Measurements from ENCODE around the gene IFITM10.

The IFITM10 gene

DNA sequence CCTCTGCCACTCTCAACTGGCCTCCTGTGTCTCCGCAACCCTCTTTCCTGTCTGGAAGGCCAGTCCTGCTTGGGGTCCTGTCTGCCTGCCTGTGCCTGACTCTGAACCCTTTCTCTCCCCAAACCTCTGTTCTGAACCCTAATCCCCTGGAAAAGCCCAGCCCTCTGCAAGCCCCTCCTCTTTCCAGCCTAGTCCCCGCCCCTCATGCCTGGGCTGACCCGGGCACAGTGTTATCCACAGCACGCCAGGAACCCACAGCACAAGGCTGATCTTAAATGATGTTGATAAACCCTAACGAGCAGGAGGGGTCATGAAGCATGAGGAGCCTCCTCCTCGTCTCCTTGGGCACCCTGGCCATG, at the start of gene IFITM10:
IFITM10 (minus strand) TSS at position 115 of the 359 bp plus-strand sequence. CDS start 153 bp downstream, outside the sequence.
- Mint-ChIP-seq H3K4me3 (peak within 1 kb of the TSS; percentile 38), H3K27ac (no peak within 1 kb of the TSS), H3K27me3 (peaks cover 25% of the 10 kb centered on the region)

DNA sequence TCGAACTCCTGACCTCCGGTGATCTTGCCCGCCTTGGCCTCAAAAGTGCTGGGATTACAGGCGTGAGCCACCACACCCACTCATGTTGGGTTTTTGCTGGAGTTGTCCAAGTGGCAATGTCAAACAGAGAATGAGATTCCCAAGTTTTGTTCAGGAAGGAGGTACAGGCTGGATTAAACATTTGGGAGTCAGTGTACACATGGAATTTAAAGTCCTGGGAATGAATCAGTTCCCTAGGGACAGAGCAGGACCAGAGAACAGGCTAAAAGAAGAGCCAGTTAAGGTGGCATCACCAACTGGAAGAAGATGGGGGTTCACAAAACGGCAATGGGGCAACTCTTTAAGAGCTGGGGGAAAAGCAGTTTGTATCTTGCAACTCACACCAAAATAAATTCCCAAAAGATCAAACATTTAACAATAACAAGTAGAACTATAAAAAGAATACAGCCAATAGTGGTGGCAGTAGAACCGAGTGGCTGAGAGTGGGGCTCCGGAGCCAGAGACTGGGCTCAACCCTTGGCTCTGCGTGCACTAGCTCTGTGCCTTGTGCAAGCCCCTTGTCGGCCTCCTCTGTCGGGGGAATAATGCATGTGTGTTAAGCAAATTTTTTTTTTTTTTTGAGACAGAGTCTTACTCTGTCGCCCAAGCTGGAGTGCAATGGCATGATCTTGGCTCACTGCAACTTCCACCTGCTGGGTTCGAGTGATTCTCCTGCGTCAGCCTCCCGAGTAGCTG, 47.2 kb upstream of the IFITM10 start:
- H3K27me3 Mint-ChIP-seq, result peaks cover 20% of the 10 kb centered on the region
- no peaks in the 10 kb centered on the region for H3K36me3 Mint-ChIP-seq (ENCODE audit: low read depth)

More for the DNA sequence above, at the start of gene IFITM10:
- DNase-seq, result no peak
- peaks cover 15% of the 10 kb centered on the region for H3K36me3 Mint-ChIP-seq (ENCODE audit: low read depth)
- peaks cover 25% of the 10 kb centered on the region for H3K4me1 Mint-ChIP-seq (ENCODE audit: low read depth)
- H3K9me3 Mint-ChIP-seq, result peaks cover 7% of the 10 kb centered on the region

DNA sequence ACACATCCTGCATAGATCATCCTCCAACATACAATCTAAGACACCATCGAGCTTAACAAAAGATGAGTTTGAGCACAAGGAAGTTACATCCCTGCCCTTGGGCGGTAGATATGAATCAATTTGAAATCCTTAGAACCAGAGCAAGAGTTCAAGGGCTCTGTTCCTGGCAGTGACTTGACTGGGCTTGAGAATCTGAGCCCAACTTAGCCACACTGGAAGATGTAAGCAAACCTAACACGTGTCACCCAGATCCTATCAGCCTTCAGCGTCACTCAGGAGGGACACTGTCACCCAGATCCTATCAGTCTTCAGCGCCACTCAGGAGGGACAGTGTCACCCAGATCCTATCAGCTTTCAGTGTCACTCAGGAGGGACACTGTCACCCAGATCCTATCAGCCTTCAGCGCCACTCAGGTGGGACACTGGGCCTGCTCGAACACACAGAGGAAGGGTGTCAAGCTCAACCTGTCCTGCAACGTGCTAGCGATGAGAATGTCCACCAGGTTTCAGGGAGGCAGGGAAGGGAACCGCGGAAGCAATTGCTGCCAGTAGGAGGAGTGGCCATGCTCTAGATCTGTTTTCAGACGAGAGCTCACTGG, 46.1 kb upstream of the IFITM10 start:
- H3K4me1 Mint-ChIP-seq (ENCODE audit: low read depth), result peaks cover 7% of the 10 kb centered on the region
- DNase-seq, result no peak
- H3K27ac Mint-ChIP-seq, result no peak overlapping the region
- H3K9me3 Mint-ChIP-seq, result peaks cover 3% of the 10 kb centered on the region
- H3K27me3 Mint-ChIP-seq, result peaks cover 19% of the 10 kb centered on the region
- no peaks in the 10 kb centered on the region for H3K36me3 Mint-ChIP-seq (ENCODE audit: low read depth)
- H3K4me3 Mint-ChIP-seq, result no peak overlapping the region

More for the DNA sequence above, 47.2 kb upstream of the IFITM10 start:
- DNase-seq, result no peak
- Mint-ChIP-seq H3K4me3 (no peak overlapping the region), H3K27ac (no peak overlapping the region), H3K9me3 (peaks cover under 1% of the 10 kb centered on the region), H3K4me1 (ENCODE audit: low read depth) (peaks cover 5% of the 10 kb centered on the region)

DNA sequence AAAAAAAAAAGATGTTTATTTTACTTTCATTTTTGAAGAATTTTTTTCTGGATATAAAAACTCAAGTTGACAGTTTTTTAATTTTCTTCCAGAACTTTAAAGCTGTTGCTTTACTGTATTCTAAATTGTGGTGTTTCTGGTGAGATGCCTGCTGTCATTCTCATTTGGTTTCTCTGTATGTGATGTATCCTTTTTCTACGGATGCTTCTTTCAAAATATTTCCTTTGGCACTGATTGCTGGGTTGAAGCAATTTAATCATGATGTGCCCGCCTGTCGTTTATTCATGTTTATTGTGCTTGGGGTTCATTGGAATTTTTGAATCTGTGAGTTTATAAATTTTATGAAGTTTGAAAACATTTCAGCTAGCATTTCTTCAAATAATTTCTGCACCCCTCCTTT, 42.7 kb upstream of the IFITM10 start:
- peaks cover 7% of the 10 kb centered on the region for H3K4me1 Mint-ChIP-seq (ENCODE audit: low read depth)
- H3K27ac Mint-ChIP-seq, result no peak overlapping the region
- no peak overlapping the region for H3K4me3 Mint-ChIP-seq
- H3K27me3 Mint-ChIP-seq, result peaks cover 7% of the 10 kb centered on the region
- DNase-seq, result no peak
- H3K9me3 Mint-ChIP-seq, result peaks cover 3% of the 10 kb centered on the region
- H3K36me3 Mint-ChIP-seq (ENCODE audit: low read depth), result no peaks in the 10 kb centered on the region

DNA sequence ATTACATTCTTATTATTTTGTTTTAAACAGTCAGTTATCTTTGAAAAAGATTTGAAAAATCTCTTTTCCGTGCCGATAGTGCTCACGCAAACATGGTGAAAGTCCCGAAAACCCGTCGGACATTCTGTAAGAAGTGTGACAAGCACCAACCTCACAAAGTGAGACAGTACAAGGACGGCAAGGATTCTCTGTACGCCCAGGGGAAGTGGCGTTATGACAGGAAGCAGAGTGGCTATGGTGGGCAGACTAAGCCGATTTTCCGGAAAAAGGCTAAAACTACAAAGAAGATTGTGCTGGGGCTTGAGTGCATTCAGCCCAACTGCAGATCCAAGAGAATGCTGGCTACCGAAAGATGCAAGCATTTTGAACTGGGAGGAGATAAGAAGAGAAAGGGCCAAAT, 42.1 kb upstream of the IFITM10 start:
- peaks cover 7% of the 10 kb centered on the region for H3K27me3 Mint-ChIP-seq
- DNase-seq, result no peak
- no peaks in the 10 kb centered on the region for H3K36me3 Mint-ChIP-seq (ENCODE audit: low read depth)
- peaks cover 7% of the 10 kb centered on the region for H3K4me1 Mint-ChIP-seq (ENCODE audit: low read depth)
- peaks cover 3% of the 10 kb centered on the region for H3K9me3 Mint-ChIP-seq
- peak overlapping the region; percentile 56 for H3K4me3 Mint-ChIP-seq
- peak overlapping the region; percentile 86 for H3K27ac Mint-ChIP-seq

DNA sequence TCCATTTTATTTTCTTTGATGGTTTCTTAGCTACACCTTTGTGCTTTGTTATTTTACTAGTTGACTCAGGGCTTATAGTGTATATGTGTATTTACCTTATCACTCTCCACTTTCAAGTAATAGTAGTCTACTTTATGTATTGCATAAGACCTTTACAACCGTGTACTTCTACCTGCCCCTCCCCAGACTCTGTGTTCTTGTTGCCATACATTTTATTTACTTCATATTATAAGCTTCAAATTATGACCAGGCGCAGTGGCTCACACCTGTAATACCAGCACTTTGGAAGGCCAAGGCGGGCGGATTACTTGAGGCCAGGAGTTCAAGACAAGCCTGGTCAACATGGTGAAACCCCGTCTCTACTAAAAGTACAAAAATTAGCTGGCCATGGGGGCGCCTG, 41.5 kb upstream of the IFITM10 start:
- H3K27ac Mint-ChIP-seq, result no peak overlapping the region
- peaks cover 3% of the 10 kb centered on the region for H3K9me3 Mint-ChIP-seq
- no peak overlapping the region for H3K4me3 Mint-ChIP-seq
- no peaks in the 10 kb centered on the region for H3K36me3 Mint-ChIP-seq (ENCODE audit: low read depth)
- H3K27me3 Mint-ChIP-seq, result peaks cover 7% of the 10 kb centered on the region
- no peak for DNase-seq
- peaks cover 7% of the 10 kb centered on the region for H3K4me1 Mint-ChIP-seq (ENCODE audit: low read depth)

DNA sequence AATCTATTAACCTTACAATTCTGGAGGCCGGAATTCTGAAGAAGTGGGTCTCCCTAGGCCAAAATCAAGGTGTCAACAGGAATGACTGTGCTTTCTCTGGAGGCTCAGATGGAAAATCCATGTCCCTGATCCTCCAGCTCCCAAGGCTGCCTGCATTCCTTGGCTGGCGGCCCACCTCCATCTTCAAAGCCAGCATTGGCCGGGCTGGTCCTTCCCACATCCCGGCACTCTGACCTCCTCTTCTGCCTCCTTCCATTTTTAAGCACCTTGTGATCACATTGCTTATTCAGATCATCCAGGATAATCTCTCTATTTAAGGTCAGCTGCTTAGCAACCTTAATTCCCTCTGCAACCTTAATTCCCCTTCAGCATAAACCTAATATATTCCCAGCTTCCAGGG, 36.1 kb upstream of the IFITM10 start:
- Mint-ChIP-seq H3K4me3 (no peak overlapping the region), H3K27ac (no peak overlapping the region), H3K27me3 (no peaks in the 10 kb centered on the region), H3K9me3 (no peaks in the 10 kb centered on the region), H3K4me1 (ENCODE audit: low read depth) (no peaks in the 10 kb centered on the region), H3K36me3 (ENCODE audit: low read depth) (no peaks in the 10 kb centered on the region)
- no peak for DNase-seq

DNA sequence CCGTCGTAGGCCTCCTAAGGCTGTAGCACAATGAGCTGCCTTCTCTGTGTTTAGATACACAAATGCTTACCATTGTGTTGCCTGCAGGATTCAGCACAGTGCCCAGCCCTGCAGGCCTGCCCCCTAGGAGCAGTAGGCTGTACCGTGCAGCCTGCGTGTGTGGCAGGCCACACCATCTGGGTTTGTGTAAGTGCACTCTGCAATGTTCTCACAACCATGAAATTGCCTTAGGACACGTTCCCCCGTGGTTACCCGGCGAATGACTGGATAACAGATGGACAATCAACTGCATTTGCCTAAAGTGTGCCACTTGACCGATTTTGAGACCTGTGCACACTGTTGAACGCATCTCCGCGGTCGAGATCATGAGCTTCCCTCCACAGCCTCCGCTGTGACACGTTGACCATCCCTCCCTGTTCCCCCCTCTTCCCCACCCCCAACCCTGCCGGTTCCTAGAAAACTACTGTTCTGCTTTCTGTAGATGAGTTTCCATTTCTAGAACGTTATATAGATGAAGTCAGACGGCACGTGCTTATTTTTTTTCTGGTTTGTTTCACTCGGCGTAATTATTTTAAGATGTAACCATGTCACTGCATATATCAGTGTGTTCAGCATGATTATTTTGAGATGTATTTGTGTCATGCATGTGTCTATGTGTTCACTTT, 35.5 kb upstream of the IFITM10 start:
- Mint-ChIP-seq H3K27me3 (no peaks in the 10 kb centered on the region), H3K4me1 (ENCODE audit: low read depth) (no peaks in the 10 kb centered on the region), H3K4me3 (no peak overlapping the region), H3K9me3 (no peaks in the 10 kb centered on the region), H3K27ac (no peak overlapping the region), H3K36me3 (ENCODE audit: low read depth) (no peaks in the 10 kb centered on the region)
- DNase-seq, result no peak

DNA sequence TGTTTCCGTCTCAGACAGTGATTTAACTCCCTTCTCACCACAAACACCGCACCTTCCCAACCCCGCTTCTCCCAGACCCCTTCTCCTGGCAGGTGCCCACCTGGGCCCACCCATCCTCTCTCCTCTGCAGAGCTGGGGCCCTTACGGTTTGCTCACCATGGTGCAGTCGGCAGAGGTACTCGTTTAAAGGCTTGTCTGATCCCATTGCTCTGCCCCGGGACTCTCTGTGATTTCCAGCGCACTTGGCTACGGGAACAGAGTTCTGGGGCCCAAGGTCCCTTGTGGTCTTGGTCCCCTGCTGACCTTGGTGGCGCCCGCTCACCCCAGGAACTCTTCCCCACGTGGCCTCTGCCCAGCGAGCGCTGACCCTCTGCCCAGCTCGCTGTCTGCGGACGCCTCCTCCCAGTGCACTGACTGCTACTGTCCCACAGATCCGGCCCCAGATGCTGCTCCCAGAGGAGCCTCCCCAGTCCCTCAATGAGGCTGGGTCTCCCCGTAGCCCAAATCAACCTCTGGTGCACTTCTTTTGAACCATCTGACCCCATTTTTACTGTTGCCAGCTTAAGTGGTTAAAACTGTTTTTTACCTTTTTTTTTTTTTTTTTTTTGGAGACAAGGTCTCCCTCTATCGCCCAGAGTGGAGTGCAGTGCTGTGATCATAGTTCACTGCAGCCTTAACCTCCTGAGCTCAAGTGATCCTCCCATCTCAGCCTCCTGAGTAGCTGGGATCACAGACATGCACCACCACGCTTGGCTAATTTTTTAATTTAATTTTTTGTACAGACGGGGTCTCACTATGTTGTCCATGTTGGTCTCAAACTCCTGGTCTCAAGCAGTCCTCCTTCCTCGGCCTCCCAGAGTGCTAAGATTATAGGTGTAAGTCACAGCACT, 34.6 kb upstream of the IFITM10 start:
- H3K36me3 Mint-ChIP-seq (ENCODE audit: low read depth), result no peaks in the 10 kb centered on the region
- H3K4me3 Mint-ChIP-seq, result no peak overlapping the region
- H3K27ac Mint-ChIP-seq, result no peak overlapping the region
- no peak for DNase-seq
- no peaks in the 10 kb centered on the region for H3K9me3 Mint-ChIP-seq
- no peaks in the 10 kb centered on the region for H3K4me1 Mint-ChIP-seq (ENCODE audit: low read depth)
- no peaks in the 10 kb centered on the region for H3K27me3 Mint-ChIP-seq

DNA sequence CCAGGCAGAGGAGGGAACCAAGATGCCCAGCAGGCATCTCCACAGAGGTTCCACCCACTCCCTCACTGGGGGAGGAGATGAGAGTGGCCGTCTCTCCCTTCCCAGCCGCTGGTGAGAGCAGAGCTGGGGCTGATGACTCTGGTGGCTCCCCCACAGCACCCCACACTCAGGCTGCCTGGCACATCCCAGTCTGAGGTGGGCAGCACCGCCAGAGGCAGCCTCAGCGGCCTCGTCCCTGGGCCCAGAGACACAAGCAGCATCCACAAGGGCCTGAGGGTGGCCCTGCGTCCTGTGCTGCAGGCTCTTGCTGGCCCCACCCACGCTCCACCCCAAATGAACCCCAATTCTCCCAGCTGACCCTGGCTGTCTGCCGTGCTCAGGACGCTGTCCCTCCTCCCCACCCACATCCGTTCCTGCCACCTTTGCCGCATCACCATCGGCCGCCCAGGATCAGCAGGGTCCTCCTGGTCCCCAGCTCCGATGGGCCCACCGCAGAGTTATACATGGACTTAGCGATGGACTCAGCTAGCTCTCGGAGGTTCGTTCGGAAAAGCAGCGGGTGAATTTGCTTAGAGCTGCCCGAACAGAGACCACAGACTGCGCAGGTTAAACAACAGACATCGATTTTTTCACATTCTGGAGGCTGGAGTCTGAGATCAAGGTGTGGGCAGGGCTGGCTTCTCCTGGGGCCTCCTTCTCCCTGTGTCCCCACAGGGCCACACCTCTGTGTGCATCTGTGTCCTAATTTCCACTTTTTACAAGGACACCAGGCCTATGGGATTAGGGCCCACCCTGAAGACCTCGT, 33.5 kb upstream of the IFITM10 start:
- no peak for DNase-seq
- no peak overlapping the region for H3K27ac Mint-ChIP-seq
- no peaks in the 10 kb centered on the region for H3K4me1 Mint-ChIP-seq (ENCODE audit: low read depth)
- H3K36me3 Mint-ChIP-seq (ENCODE audit: low read depth), result no peaks in the 10 kb centered on the region
- no peaks in the 10 kb centered on the region for H3K9me3 Mint-ChIP-seq
- no peaks in the 10 kb centered on the region for H3K27me3 Mint-ChIP-seq
- no peak overlapping the region for H3K4me3 Mint-ChIP-seq

DNA sequence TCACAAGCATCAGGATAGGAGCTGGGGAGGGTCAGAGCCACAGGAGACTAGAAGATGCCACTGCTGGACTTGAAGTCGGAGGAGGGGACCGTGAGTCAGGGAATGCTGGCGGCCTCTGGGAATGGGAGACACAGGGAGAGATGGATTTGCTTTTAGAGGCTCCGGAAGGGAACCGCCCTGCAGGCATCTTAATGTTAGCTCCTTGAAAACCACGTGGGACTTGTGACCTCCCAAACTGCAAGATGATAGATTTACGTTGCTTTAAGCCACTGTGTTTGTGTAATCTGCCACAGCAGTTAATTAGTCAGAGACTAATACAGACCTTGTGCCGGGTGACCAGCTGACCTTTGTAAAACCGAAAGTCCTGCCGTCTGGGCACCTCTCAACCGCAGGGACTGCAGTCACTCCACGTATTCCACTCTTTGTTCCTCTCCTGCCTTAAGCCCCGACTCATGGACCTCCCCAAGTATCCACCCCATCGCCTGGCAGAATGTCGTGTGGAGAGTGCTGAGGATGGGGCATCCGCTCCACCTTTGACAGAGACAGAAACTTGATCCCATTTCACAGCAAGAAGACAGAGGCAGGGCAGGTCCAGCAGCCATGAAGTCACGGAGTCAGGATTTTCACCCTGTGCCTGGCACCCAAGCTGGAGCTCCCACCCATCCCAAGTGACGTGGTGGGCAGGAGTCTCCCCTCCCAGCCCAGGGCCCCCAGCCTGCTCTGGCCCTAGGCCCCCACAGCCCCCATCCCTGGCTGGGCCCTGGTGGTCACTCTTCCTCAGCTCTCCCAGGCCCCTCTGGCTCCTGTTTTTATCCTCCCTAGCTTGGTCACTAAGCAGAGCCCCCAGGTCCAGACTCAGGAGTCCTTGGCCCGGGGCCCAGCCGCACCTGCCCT, 32.7 kb upstream of the IFITM10 start:
- Mint-ChIP-seq H3K4me3 (no peak overlapping the region), H3K36me3 (ENCODE audit: low read depth) (no peaks in the 10 kb centered on the region), H3K4me1 (ENCODE audit: low read depth) (no peaks in the 10 kb centered on the region), H3K27ac (no peak overlapping the region), H3K9me3 (no peaks in the 10 kb centered on the region), H3K27me3 (no peaks in the 10 kb centered on the region)
- no peak for DNase-seq

DNA sequence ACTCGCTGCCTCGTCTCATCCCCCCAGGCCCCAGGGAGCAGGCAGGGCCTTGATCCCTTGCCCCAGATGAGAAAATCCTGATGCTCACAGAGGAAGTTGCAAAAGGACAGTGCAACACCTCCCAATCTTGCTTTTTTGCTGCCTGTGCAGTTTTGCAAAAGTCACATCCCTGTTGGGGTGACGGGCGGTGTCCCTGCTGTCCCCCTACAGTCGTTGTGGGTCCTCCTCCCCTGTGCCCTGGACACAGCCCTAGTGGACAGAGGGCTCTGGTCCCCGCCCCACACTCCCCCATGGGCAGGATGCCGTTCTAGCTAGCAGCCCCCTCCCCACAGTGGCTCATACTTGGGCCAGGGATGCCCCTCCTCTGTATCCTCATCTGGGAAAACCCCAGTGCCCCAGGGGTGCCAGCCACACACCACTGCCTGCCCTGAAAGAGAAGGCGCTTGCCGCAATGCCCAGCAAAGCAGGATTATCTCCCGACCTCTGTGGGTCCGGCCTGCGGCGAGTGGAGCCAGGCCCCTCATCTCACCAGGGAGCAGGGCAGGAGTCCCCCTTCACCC, 31.7 kb upstream of the IFITM10 start:
- no peak for DNase-seq
- Mint-ChIP-seq H3K27ac (no peak overlapping the region), H3K4me1 (ENCODE audit: low read depth) (no peaks in the 10 kb centered on the region), H3K36me3 (ENCODE audit: low read depth) (no peaks in the 10 kb centered on the region), H3K27me3 (no peaks in the 10 kb centered on the region), H3K4me3 (no peak overlapping the region), H3K9me3 (no peaks in the 10 kb centered on the region)

DNA sequence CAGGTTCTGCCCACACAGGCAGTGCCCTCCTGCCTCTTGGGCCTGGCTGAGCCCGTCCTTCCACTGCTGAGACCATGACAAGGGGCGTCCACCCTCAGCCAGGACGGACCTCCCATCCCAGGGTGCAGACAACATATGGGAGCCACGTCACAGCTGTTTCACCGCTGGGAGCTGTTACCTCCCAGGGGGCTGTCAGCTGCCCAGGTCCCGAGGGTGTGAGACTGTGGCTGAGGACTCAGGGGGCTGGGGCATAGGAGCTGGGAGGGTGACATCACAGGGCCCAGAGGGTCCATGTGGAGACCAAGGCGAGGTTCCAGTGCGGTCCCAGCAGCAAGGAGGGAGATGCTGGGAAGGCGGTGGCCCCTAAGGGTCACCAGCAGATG, 31.2 kb upstream of the IFITM10 start:
- Mint-ChIP-seq H3K9me3 (no peaks in the 10 kb centered on the region), H3K4me3 (no peak overlapping the region), H3K36me3 (ENCODE audit: low read depth) (no peaks in the 10 kb centered on the region), H3K4me1 (ENCODE audit: low read depth) (no peaks in the 10 kb centered on the region), H3K27me3 (no peaks in the 10 kb centered on the region), H3K27ac (no peak overlapping the region)
- no peak for DNase-seq
